Measurements from ENCODE around the gene ADGRB3.

- TF ChIP-seq, protein P1, sequence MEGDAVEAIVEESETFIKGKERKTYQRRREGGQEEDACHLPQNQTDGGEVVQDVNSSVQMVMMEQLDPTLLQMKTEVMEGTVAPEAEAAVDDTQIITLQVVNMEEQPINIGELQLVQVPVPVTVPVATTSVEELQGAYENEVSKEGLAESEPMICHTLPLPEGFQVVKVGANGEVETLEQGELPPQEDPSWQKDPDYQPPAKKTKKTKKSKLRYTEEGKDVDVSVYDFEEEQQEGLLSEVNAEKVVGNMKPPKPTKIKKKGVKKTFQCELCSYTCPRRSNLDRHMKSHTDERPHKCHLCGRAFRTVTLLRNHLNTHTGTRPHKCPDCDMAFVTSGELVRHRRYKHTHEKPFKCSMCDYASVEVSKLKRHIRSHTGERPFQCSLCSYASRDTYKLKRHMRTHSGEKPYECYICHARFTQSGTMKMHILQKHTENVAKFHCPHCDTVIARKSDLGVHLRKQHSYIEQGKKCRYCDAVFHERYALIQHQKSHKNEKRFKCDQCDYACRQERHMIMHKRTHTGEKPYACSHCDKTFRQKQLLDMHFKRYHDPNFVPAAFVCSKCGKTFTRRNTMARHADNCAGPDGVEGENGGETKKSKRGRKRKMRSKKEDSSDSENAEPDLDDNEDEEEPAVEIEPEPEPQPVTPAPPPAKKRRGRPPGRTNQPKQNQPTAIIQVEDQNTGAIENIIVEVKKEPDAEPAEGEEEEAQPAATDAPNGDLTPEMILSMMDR (conservative IDR thresholded peaks at IDR 0.05; ENCODE audit: low read length): no peak
- TF ChIP-seq EZH2phosphoT487 (IDR thresholded peaks at IDR 0.05; ENCODE audit: borderline replicate concordance, low read depth, low read length): no peak
Observed at GRCh38 chr6:68729377-68729903, 94.4 kb downstream of the ADGRB3 start.

Measured in OCI-LY7 (cell line).